Mucosa of stomach (tissue), 1 donor: Measurements from ENCODE around the gene KAT2A.

ENCODE experiments used
- H3K27me3 ChIP-seq: one replicate; pipeline ENCODE4 v1.7.0; 2013; ENCODE audit warnings: mild to moderate bottlenecking, low read length; ENCODE audit not compliant: control insufficient read depth, insufficient read depth
- H3K36me3 ChIP-seq: one replicate; pipeline ENCODE4 v1.7.0; 2013; ENCODE audit warnings: low read length; ENCODE audit not compliant: control insufficient read depth, insufficient read depth
- H3K4me1 ChIP-seq: one replicate; pipeline ENCODE4 v1.7.0; 2013; ENCODE audit warnings: mild to moderate bottlenecking, low read length; ENCODE audit not compliant: control insufficient read depth, insufficient read depth
- H3K4me3 ChIP-seq: one replicate; pipeline ENCODE4 v1.7.0; 2013; ENCODE audit warnings: low read length
- H3K9ac ChIP-seq: one replicate; pipeline ENCODE4 v1.7.0; 2013; ENCODE audit warnings: mild to moderate bottlenecking, low read length, moderate library complexity
- H3K9me3 ChIP-seq: one replicate; pipeline ENCODE4 v1.7.0; 2013; ENCODE audit warnings: mild to moderate bottlenecking, low read length, moderate library complexity; ENCODE audit not compliant: control insufficient read depth
- donor health status: Pancreatic carcinoma.

The KAT2A gene

GRCh38 chr17:42107597-42108576, 13.3 kb downstream of the KAT2A start:
- Histone ChIP-seq H3K9ac (no peak overlapping the region), H3K9me3 (no peaks in the 10 kb centered on the region), H3K36me3 (no peaks in the 10 kb centered on the region), H3K27me3 (no peaks in the 10 kb centered on the region), H3K4me1 (peaks cover 14% of the 10 kb centered on the region), H3K4me3 (no peak overlapping the region)

- Histone ChIP-seq H3K4me1 (peaks cover 10% of the 10 kb centered on the region), H3K9ac (no peak overlapping the region), H3K27me3 (no peaks in the 10 kb centered on the region), H3K36me3 (no peaks in the 10 kb centered on the region), H3K4me3 (no peak overlapping the region), H3K9me3 (no peaks in the 10 kb centered on the region)
Measured at GRCh38 chr17:42107124-42107523, 14.0 kb downstream of the KAT2A start.

- Histone ChIP-seq H3K4me3 (no peak overlapping the region), H3K9me3 (no peaks in the 10 kb centered on the region), H3K9ac (no peak overlapping the region), H3K36me3 (no peaks in the 10 kb centered on the region), H3K27me3 (no peaks in the 10 kb centered on the region), H3K4me1 (peaks cover 6% of the 10 kb centered on the region)
Measured at GRCh38 chr17:42106009-42106408, 15.2 kb downstream of the KAT2A start.

GRCh38 chr17:42104264-42104663, 16.9 kb downstream of the KAT2A start:
- no peaks in the 10 kb centered on the region for H3K36me3 ChIP-seq
- no peaks in the 10 kb centered on the region for H3K27me3 ChIP-seq
- H3K9me3 ChIP-seq = no peaks in the 10 kb centered on the region
- peaks cover 6% of the 10 kb centered on the region for H3K4me1 ChIP-seq
- no peak overlapping the region for H3K9ac ChIP-seq
- no peak overlapping the region for H3K4me3 ChIP-seq

- Histone ChIP-seq H3K4me1 (peaks cover 6% of the 10 kb centered on the region), H3K9me3 (no peaks in the 10 kb centered on the region), H3K4me3 (no peak overlapping the region), H3K9ac (no peak overlapping the region), H3K27me3 (no peaks in the 10 kb centered on the region), H3K36me3 (no peaks in the 10 kb centered on the region)
Measured at GRCh38 chr17:42103221-42103954, 17.8 kb downstream of the KAT2A start.

GRCh38 chr17:42101513-42102292, 19.5 kb downstream of the KAT2A start:
- no peaks in the 10 kb centered on the region for H3K36me3 ChIP-seq
- peaks cover 16% of the 10 kb centered on the region for H3K27me3 ChIP-seq
- peaks cover 14% of the 10 kb centered on the region for H3K4me1 ChIP-seq
- H3K9ac ChIP-seq = no peak overlapping the region
- H3K4me3 ChIP-seq = no peak overlapping the region
- no peaks in the 10 kb centered on the region for H3K9me3 ChIP-seq

GRCh38 chr17:42098730-42099399, 22.3 kb downstream of the KAT2A start:
- no peak overlapping the region for H3K4me3 ChIP-seq
- peaks cover 29% of the 10 kb centered on the region for H3K27me3 ChIP-seq
- peaks cover 14% of the 10 kb centered on the region for H3K4me1 ChIP-seq
- H3K9me3 ChIP-seq = no peaks in the 10 kb centered on the region
- no peaks in the 10 kb centered on the region for H3K36me3 ChIP-seq
- no peak overlapping the region for H3K9ac ChIP-seq

- H3K9me3 ChIP-seq = no peaks in the 10 kb centered on the region
- H3K4me1 ChIP-seq = peaks cover 14% of the 10 kb centered on the region
- no peak within 1 kb of the TSS for H3K9ac ChIP-seq
- H3K4me3 ChIP-seq = no peak within 1 kb of the TSS
- peaks cover 29% of the 10 kb centered on the region for H3K27me3 ChIP-seq
- H3K36me3 ChIP-seq = no peaks in the 10 kb centered on the region
Measured at GRCh38 chr17:42097691-42098631, 23.2 kb downstream of the KAT2A start, which contains the start of gene ZNF385C. Gene ZNF385C, minus strand, starts transcription at chr17:42098473. Its CDS starts 35,417 bp downstream, at chr17:42063056.

GRCh38 chr17:42096360-42097111, 24.6 kb downstream of the KAT2A start:
- Histone ChIP-seq H3K4me3 (no peak overlapping the region), H3K36me3 (no peaks in the 10 kb centered on the region), H3K4me1 (peaks cover 10% of the 10 kb centered on the region), H3K27me3 (peaks cover 29% of the 10 kb centered on the region), H3K9ac (no peak overlapping the region), H3K9me3 (no peaks in the 10 kb centered on the region)

- no peaks in the 10 kb centered on the region for H3K36me3 ChIP-seq
- no peak overlapping the region for H3K4me3 ChIP-seq
- no peaks in the 10 kb centered on the region for H3K9me3 ChIP-seq
- peaks cover 8% of the 10 kb centered on the region for H3K4me1 ChIP-seq
- H3K27me3 ChIP-seq = peaks cover 29% of the 10 kb centered on the region
- no peak overlapping the region for H3K9ac ChIP-seq
Measured at GRCh38 chr17:42094375-42095069, 26.6 kb downstream of the KAT2A start.
